ENCODE results near the gene PDE4D.
A peak's percentile ranks its signal among the peaks of the same experiment; 100 is the strongest.

PDE4D gene

DNA sequence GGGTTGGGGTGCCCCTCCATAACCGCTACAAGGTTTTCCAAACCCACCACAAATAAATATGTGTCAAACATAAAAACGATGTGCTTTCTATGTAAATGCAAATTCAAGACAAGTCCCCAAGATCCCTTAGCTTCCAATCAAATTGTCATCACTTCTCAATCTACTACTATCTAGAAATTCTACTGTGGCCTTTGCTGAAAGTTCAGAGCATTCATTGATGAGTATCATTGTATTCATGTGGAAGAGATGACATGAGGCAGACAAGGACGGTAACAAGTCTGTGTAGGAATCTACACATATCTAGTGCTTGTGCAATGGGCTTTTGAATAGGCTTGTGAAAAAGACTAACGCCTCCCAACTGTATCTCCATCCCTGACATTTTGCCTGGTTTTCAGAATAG, 524.6 kb downstream of the PDE4D start:
- Histone ChIP-seq H3K4me3 (no peak overlapping the region), H3K27ac (no peak overlapping the region)
- TF ChIP-seq, protein P1, sequence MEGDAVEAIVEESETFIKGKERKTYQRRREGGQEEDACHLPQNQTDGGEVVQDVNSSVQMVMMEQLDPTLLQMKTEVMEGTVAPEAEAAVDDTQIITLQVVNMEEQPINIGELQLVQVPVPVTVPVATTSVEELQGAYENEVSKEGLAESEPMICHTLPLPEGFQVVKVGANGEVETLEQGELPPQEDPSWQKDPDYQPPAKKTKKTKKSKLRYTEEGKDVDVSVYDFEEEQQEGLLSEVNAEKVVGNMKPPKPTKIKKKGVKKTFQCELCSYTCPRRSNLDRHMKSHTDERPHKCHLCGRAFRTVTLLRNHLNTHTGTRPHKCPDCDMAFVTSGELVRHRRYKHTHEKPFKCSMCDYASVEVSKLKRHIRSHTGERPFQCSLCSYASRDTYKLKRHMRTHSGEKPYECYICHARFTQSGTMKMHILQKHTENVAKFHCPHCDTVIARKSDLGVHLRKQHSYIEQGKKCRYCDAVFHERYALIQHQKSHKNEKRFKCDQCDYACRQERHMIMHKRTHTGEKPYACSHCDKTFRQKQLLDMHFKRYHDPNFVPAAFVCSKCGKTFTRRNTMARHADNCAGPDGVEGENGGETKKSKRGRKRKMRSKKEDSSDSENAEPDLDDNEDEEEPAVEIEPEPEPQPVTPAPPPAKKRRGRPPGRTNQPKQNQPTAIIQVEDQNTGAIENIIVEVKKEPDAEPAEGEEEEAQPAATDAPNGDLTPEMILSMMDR (IDR thresholded peaks at IDR 0.05), result no peak
- DNase-seq (ENCODE audit: low spot score), result no peak

DNA sequence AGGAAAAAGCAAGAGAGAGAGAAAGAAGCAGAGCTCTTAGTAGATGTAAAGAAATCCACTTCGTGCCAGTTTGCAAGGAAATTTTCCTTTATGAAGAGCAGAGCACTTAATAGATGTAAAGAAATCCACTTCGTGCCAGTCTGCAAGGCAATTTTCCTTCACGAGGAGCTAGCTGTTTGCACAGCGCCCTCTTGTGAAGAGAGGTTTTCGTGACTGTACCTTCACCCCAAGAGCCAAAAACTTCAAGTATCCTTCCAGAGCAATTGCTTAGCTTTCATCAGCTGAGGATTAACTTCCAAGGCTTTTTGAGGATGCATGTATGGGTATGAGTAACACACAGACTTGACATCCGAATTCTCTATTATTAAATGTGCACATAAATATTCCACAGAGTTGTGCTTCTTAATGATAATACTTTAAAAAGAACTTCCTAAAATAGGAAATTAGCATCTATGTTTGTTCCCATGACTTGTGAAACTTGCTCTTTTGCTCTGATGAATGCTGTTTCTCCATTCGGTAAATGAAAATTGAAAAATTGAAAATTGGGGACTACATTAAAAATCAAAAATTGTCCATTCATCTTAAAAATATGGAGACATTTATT, 525.6 kb downstream of the PDE4D start:
- no peak overlapping the region for H3K4me3 ChIP-seq
- no peak overlapping the region for H3K27ac ChIP-seq
- no peak for DNase-seq (ENCODE audit: low spot score)
- TF ChIP-seq, protein P1 (IDR thresholded peaks at IDR 0.05), result peak; percentile 52

DNA sequence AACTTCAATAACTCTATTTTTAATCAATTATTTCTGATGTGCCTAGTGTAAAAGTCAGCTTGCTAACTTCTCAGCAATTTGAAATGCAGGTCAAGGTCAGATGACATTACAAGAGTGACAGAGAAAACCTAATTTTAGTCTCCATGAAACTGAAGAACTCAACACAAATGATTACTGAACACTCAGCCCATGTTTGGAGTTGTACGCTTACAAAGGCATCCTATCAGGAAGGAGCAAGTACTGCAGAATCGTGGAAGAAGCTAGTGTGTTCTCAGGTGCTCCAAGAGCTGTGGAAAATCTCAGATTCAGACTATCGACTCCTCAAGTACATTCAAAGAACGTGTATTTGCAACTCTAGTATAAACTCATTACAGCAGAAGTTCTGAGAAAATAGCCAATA, 526.7 kb downstream of the PDE4D start:
- TF ChIP-seq, protein P1 (IDR thresholded peaks at IDR 0.05), result no peak
- H3K27ac ChIP-seq, result no peak overlapping the region
- DNase-seq (ENCODE audit: low spot score), result no peak
- H3K4me3 ChIP-seq, result no peak overlapping the region

DNA sequence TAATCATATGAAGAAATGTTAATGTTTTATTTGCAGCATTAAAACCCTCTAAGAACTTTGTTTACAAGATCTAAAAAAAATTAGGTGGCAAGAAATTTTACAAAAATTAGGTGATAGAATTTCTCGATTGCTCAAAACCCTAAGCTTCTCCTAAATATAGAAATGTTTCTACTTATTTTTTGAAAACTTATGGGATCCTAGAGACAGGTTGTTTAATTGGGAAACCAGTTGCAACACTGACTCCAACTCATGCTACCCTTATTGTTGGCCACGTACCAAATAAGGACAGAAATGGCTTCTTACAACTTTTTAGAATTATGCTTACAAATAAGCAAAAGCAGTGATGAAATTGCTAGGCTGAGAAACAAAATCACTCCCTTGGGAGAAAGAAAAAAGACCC, 531.1 kb downstream of the PDE4D start:
- no peak for DNase-seq (ENCODE audit: low spot score)
- TF ChIP-seq, protein P1 (IDR thresholded peaks at IDR 0.05), result no peak
- H3K4me3 ChIP-seq, result no peak overlapping the region
- no peak overlapping the region for H3K27ac ChIP-seq

DNA sequence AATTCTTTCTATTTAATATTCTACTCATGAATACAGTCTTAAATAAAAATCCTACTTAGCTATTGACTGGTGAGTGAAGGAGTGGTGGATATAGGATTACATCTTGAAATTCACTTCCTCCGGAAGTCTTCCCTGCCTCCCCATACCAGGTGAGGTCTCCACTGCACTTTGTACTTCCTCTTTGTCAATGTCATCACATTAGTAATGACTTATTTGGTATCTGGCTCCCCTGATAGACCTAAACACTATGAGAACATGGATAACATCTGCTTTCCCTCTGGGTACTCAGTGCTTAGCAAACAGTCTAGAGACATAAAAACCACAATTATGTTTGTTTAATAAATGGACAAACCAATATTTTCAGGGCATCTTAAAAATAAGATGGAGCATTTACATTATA, 532.1 kb downstream of the PDE4D start:
- no peak overlapping the region for H3K4me3 ChIP-seq
- H3K27ac ChIP-seq, result no peak overlapping the region
- no peak for DNase-seq (ENCODE audit: low spot score)
- TF ChIP-seq, protein P1 (IDR thresholded peaks at IDR 0.05), result no peak

DNA sequence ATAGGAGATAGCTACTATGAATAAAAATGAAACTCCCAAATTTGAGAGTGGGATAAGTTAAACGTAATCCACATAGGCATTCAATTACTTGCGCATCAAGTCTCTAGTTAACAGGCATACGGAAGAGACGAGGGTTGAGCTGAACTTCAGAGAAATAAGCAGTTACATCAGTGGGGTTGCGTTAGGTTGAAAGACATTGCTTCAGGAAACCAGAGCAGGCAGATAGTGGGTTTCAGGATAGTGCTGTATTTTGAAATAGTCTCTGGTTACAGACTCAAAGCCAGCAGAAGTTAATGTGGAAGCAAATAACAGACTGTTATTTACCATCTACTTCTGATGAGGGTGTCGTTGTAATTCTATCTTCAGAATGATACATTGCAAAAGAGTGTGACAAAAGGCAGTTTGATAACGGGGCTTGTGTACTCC, 533.4 kb downstream of the PDE4D start:
- Histone ChIP-seq H3K27ac (no peak overlapping the region), H3K4me3 (peak overlapping the region; percentile 19)
- TF ChIP-seq, protein P1 (IDR thresholded peaks at IDR 0.05), result no peak
- no peak for DNase-seq (ENCODE audit: low spot score)

DNA sequence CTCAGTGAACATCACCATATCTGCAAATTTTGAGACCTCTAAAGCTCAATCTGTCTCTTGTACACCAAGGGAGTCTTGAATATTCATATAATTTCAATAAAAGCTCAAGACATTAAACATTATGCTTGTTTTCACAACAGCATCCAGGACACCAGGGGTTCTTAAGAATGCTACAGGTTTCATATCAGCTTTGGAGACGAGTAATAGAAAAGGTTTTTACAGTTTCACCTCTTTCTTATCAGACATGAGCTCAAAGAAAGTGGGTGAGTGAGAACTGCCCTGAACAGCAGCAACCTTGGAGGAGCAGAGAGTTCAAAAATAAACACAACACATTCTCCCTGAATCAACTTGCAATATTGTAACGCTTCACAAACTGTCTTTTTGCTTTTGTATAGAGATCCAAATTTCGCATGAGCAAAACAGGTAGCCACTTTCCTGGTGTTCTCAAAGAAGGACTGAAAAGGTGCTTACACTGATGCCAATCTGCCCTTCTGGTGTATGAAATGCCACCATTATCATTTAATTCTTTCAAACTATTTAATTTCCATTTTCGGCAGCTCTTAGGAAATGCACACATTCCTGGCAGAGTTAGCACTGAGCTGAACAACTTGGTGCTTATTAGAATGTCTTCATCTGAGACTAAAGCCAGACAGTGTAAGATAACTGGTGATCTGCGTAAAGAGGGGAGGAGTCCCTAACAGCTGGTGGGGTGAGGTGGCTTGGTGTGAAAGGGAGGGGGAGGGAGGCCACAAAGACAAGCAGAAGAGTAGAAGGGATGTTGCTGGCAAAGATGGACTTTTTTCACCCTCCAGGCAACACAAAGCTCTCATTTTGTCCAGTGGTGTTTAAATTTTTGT, 535.3 kb downstream of the PDE4D start:
- TF ChIP-seq, protein P1 (IDR thresholded peaks at IDR 0.05), result no peak
- Histone ChIP-seq H3K27ac (no peak overlapping the region), H3K4me3 (no peak overlapping the region)
- no peak for DNase-seq (ENCODE audit: low spot score)
